Muscle of leg (tissue), 11 donors: ENCODE data around the gene SH3RF2. TPM values are rescaled to one million over a fixed set of nuclear protein-coding genes. Genes with fewer than 3 reads are reported as not detected.
"Not testable (repeated sequence)": the region's sequence is repeated elsewhere in the genome, so short reads cannot be mapped to it uniquely, and the experiment has no call there.

Source experiments
- DNase-seq: peaks from one replicate; pipeline ENCODE4 v3.0.0; 2013
- H3K27ac ChIP-seq: one replicate; pipeline ENCODE4 v1.5.1; 2013; ENCODE audit warnings: mild to moderate bottlenecking, low read length, control low read depth
- H3K27me3 ChIP-seq: one replicate; pipeline ENCODE4 v1.6.1; 2013; ENCODE audit warnings: low read length; ENCODE audit not compliant: control insufficient read depth, insufficient read depth
- H3K36me3 ChIP-seq: one replicate; pipeline ENCODE4 v1.6.1; 2013; ENCODE audit warnings: low read length; ENCODE audit not compliant: control insufficient read depth, insufficient read depth
- H3K4me1 ChIP-seq: one replicate; pipeline ENCODE4 v1.6.1; 2013; ENCODE audit warnings: low read length; ENCODE audit not compliant: control insufficient read depth, insufficient read depth
- H3K4me3 ChIP-seq: one replicate; pipeline ENCODE4 v1.5.1; 2013; ENCODE audit warnings: low read length, control low read depth
- H3K9me3 ChIP-seq: replicated peaks from 2 replicates; pipeline ENCODE4 v1.6.1; 2013; ENCODE audit warnings: low read depth, low read length; ENCODE audit not compliant: control insufficient read depth
- WGBS: methylation state at CpG from one replicate; pipeline ENCODE4 v1.1.5; 2013; ENCODE audit warnings: missing lambda C conversion rate; ENCODE audit not compliant: insufficient coverage; 5-methylcytosine and 5-hydroxymethylcytosine counted together
- polyA plus RNA-seq, 8 donors: library from polyadenylated mRNA; unstranded; fragments of 120-200 nt; gene quantifications; one replicate each; pipeline versions ENCODE4 v1.2.1 to v1.2.3, GENCODE V29; 2013; ENCODE audit warnings: inconsistent platforms in 1 of 8, low replicate concordance in 1 of 8; ENCODE audit not compliant: insufficient read length in 8 of 8, insufficient read depth in 1 of 8
- total RNA-seq: library from RNA; stranded (reverse); fragments of 120-200 nt; gene quantifications from one replicate; pipeline ENCODE4 v1.2.4, GENCODE V29; 2013

SH3RF2 gene
- total and polyA plus RNA-seq, 9 donors = 3.8 to 12.9 (median 8.2) TPM

DNA sequence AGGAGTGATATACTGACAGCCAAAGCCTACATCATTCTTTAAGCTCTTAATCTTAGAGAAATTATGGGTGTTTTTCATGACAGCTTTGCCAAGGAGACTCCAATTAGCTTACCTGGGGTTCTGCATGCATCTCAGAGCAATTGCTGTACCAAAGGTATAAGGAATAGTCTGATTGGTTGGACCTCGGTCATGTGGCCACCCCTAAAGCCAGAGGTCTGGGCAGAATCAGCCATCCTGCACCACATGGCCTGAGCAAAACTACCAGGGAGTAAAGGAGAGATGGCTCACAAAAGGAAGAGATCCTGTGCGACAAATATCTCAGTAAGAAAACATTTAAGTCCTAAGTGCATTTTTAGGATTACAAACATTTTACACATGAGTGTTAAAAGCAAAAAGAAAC lies 25.6 kb downstream of the SH3RF2 start:
- Histone ChIP-seq H3K27ac (no peak overlapping the region), H3K4me1 (no peaks in the 10 kb centered on the region), H3K27me3 (no peaks in the 10 kb centered on the region), H3K4me3 (no peak overlapping the region), H3K9me3 (no peaks in the 10 kb centered on the region), H3K36me3 (no peaks in the 10 kb centered on the region)
- no peak for DNase-seq
- WGBS = no CpG with 5 or more reads among the region's 2 CpGs

DNA sequence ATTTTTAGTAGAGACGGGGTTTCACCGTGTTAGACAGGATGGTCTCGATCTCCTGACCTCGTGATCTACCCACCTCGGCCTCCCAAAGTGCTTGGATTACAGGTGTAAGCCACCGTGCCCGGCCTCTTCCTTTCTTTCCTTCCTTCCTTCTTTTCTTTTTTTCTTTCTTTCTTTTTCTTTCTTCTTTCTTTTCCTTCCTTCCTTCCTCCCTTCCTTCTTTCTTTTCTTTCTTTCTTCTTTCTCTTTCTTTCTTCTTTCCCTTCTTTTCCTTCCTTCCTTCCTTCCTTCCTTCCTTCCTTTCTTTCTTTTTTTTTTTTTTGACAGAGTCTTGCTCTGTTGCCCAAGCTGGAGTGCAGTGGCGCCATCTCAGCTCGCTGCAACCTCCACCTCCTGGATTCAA lies 27.6 kb downstream of the SH3RF2 start:
- 97% methylated on average over 6 of the region's 9 CpGs for WGBS
- not testable (repeated sequence) for H3K4me1 ChIP-seq, H3K9me3 ChIP-seq, DNase-seq, H3K36me3 ChIP-seq, H3K27me3 ChIP-seq, H3K27ac ChIP-seq, H3K4me3 ChIP-seq

DNA sequence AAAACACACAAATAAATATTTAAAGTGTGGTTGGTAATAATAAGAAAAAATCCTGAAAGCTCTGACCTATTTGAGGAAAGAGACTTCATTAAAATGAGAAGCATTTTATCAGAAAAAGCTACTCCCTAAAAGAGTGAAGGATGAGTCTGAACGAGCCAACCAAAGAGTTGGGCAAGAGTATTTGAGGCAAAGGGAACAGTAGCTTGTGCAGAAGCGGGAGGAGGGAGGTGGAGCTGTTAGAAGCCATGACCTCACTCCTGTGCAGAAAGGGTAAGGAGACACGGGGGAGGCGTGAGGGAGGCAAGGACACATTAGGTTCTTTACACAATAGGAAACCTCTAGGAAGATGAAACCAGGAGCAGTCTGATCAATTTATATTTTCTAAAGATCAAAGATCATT lies 29.4 kb downstream of the SH3RF2 start:
- H3K4me1 ChIP-seq = no peaks in the 10 kb centered on the region
- H3K36me3 ChIP-seq = no peaks in the 10 kb centered on the region
- 70% methylated on average over 2 of the region's 4 CpGs for WGBS
- H3K9me3 ChIP-seq = no peaks in the 10 kb centered on the region
- H3K27me3 ChIP-seq = no peaks in the 10 kb centered on the region
- H3K4me3 ChIP-seq = no peak overlapping the region
- DNase-seq = no peak
- H3K27ac ChIP-seq = no peak overlapping the region

DNA sequence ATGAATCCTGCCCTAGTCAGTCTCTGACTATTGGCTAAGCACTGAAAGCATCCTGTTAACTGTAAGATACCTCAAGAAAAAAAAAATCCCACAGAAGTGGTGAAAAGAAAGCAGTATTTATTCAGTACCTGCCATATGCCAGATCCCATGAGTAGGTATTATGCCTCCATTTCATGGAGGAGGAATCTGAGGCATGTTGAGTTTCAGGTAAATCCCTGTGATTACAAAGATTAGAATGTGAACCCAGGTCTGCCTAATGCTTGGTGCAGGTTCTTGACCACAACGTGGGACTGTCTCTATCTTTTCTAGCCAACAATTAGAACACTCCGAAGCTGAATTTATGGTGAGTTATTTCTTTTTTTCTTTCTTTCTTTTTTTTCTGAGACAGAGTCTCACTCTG lies 30.9 kb downstream of the SH3RF2 start:
- Histone ChIP-seq H3K9me3 (no peaks in the 10 kb centered on the region), H3K4me3 (no peak overlapping the region), H3K27ac (no peak overlapping the region), H3K4me1 (no peaks in the 10 kb centered on the region), H3K27me3 (no peaks in the 10 kb centered on the region), H3K36me3 (no peaks in the 10 kb centered on the region)
- WGBS = no CpG with 5 or more reads among the region's 2 CpGs
- DNase-seq = no peak

DNA sequence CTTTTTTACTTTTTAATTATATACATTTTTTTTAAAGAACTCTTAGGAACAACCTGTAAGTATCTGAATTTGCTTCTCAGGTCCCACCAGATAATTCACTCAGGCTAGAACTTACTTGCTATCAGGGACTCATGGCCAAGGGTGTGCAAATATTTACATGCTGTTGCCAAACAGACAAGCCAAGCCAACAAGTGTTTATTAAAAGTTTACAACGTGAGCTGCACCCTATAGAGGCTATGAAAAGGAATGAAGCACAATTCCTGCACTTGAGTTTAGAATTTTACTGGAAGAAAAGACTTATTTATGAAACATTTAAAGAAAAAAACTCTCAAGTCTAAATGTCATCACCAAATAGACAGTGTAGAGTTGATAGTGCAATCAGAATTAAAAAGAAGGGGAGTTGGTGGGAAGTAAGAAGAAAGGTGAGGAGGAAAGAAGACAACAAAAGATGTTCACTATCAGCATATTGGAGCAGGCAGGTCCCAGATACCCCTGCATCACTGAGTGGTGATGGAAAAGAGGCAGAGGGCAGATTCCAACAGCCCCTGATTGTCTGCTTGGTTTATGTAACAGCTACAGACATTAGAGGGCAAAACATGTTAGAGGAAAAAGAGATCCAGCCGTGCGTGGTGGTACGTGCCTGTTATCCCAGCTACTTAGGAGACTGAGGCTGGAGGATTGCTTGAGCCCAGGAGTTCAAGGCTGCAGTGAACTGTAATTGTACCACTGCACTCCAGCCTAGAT lies 32.8 kb downstream of the SH3RF2 start:
- no peaks in the 10 kb centered on the region for H3K4me1 ChIP-seq
- H3K27ac ChIP-seq = no peak overlapping the region
- no peaks in the 10 kb centered on the region for H3K36me3 ChIP-seq
- DNase-seq = no peak
- no peak overlapping the region for H3K4me3 ChIP-seq
- H3K9me3 ChIP-seq = no peaks in the 10 kb centered on the region
- 100% methylated on average over 2 of the region's 4 CpGs for WGBS
- H3K27me3 ChIP-seq = no peaks in the 10 kb centered on the region

DNA sequence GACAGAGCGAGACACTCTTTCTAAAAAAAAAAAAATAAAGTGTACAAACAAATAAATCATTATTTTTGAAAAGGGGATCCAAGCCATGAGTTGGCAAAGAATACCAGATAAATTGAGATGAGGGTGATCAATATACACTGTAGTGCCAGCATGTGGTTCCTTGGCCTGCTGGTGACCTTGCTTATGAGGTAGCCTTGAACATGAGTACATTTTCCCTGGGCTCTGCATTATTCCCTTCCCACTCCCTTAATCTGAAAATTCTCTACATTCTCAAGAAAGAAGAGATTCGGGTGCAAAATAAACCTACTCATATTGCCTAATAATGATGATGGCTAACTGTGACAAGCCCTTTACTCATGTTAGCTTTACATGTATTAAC lies 33.3 kb downstream of the SH3RF2 start:
- Histone ChIP-seq H3K4me1 (no peaks in the 10 kb centered on the region), H3K9me3 (no peaks in the 10 kb centered on the region), H3K36me3 (no peaks in the 10 kb centered on the region), H3K27ac (no peak overlapping the region), H3K4me3 (no peak overlapping the region), H3K27me3 (no peaks in the 10 kb centered on the region)
- no peak for DNase-seq
- no CpG with 5 or more reads among the region's 2 CpGs for WGBS

DNA sequence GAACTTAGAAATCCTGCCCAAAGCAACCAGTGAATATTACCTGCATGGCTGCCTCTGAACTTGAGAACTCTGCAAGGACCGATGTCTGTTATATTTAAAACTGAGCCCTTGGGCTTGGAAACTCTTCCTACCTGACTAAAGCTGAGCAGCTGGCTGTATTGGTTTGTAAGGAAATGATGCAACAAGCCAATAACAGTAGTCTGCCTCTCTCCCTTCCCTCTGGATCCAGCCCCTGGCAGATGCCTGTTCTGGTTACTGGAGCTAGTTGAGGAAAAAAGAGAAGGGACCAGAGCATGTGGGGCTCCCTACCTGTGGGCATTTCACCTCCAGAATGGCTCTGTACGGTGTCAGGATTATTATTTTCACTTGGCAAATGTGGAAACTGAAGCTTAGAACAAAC lies 34.7 kb downstream of the SH3RF2 start:
- no peaks in the 10 kb centered on the region for H3K27me3 ChIP-seq
- H3K4me1 ChIP-seq = peaks cover 5% of the 10 kb centered on the region
- WGBS = no CpG with 5 or more reads among the region's 2 CpGs
- H3K27ac ChIP-seq = no peak overlapping the region
- DNase-seq = no peak
- H3K4me3 ChIP-seq = no peak overlapping the region
- no peaks in the 10 kb centered on the region for H3K36me3 ChIP-seq
- H3K9me3 ChIP-seq = no peaks in the 10 kb centered on the region

DNA sequence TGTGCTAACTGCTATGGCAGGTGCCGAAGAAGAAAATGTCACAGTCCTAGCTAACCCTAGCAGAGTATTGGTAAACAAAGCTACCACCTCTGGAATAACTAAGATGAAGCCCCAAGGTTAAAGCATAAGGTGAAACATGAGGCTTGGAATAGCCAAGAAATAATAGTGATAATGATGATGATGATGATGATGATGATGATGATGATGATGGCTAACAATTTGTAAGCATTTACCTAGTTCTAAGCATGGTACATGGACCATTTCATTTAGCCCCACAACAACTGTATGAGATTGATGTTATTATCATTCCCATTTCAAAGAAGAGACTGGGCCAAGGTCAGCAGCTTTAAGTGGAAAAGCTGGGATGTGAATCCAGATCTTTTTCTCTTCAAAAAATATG lies 35.3 kb downstream of the SH3RF2 start:
- no peaks in the 10 kb centered on the region for H3K27me3 ChIP-seq
- peaks cover 5% of the 10 kb centered on the region for H3K4me1 ChIP-seq
- H3K27ac ChIP-seq = no peak overlapping the region
- no peaks in the 10 kb centered on the region for H3K36me3 ChIP-seq
- no peak overlapping the region for H3K4me3 ChIP-seq
- H3K9me3 ChIP-seq = no peaks in the 10 kb centered on the region
- no peak for DNase-seq
- WGBS = no CpG with 5 or more reads among the region's 1 CpG

DNA sequence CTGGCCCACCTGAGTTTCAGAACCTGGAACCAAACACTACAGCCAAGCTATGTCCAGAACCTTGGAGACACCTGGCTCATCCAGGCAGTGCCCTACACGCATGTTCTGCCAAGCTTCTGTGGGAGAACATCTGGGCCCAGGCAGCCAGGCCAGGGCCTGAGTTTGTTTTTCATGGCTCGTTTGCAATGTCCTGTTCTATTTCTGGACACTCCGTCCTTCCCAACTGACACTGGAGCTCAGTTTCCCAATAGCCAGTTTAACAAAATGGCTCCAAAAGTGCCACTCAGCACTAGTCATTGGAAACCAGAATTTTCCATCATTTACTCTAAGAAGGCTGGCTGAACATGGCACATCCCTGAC lies 38.6 kb downstream of the SH3RF2 start:
- H3K4me3 ChIP-seq = no peak overlapping the region
- no peaks in the 10 kb centered on the region for H3K36me3 ChIP-seq
- DNase-seq = no peak
- no peaks in the 10 kb centered on the region for H3K27me3 ChIP-seq
- WGBS = 71% methylated on average over 3 of the region's 3 CpGs
- H3K9me3 ChIP-seq = no peaks in the 10 kb centered on the region
- H3K27ac ChIP-seq = no peak overlapping the region
- peaks cover 5% of the 10 kb centered on the region for H3K4me1 ChIP-seq

DNA sequence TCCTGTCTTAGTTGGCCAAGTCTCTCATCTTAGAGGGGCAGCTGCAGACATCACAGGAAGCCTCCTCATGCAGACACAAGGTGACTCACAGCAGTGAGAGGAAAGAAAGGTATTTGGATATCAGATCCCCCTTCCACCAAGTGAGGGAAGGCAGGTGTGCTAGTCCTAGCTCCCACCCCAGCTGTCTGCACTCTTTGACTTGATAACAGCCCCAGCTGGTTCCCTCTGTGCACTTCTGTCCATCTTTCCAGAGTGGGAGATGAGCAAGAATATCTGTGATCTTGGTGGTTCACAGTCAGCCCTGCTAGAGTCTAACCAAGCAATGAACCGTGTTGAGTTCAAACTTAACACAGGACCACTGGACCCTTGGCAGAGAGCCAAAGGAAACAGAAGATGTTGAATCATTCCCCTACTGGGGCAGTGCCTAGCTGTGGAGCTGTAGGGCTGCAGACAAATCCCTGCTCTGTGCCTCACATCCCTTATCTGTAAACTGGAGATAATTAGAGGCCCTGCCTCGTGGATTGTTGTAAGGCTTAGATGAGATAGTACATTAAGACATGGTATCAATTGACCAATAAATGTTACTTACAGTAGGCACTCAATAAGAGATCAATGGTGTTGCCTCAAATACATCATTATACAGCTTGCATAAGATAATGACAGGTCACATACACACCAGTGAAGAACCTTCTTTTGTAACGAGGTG lies 39.1 kb downstream of the SH3RF2 start:
- Histone ChIP-seq H3K9me3 (no peaks in the 10 kb centered on the region), H3K27me3 (no peaks in the 10 kb centered on the region), H3K4me1 (peaks cover 5% of the 10 kb centered on the region), H3K36me3 (no peaks in the 10 kb centered on the region), H3K4me3 (no peak overlapping the region), H3K27ac (no peak overlapping the region)
- no CpG with 5 or more reads among the region's 3 CpGs for WGBS
- no peak for DNase-seq
